GM23338 (cell line): ENCODE measurements around the gene MRPL2. TPM values are rescaled to one million over a fixed set of nuclear protein-coding genes. Genes with fewer than 3 reads are reported as not detected.

Source experiments
- ATAC-seq: fragments of 200-7000 bp; cut with Tn5 transposase; 3 replicates; pipeline ENCODE4 v1.9.1; 2020
- DNase-seq: peaks from one replicate; pipeline ENCODE4 v3.0.0-alpha.2; 2015; ENCODE audit warnings: low spot score
- H2AFZ ChIP-seq: fragments of 200-600 bp; sonication (generic); 2 replicates; pipeline ENCODE4 v1.8.0; 2016; ENCODE audit warnings: antibody characterized with exemption, mild to moderate bottlenecking, moderate library complexity
- H3F3A ChIP-seq: fragments of 200-600 bp; sonication (generic); replicated peaks from 2 replicates; pipeline ENCODE4 v1.8.0; 2017; ENCODE audit warnings: antibody characterized with exemption, mixed run types, low read depth
- H3K27ac ChIP-seq: fragments of 200-600 bp; sonication (generic); 2 replicates; pipeline ENCODE4 v1.6.1; 2016; ENCODE audit warnings: low read depth
- H3K27me3 ChIP-seq: fragments of 200-600 bp; sonication (generic); 2 replicates; pipeline ENCODE4 v1.8.0; 2016; ENCODE audit warnings: mild to moderate bottlenecking, mixed run types, moderate library complexity; ENCODE audit not compliant: insufficient read depth
- H3K36me3 ChIP-seq: fragments of 200-600 bp; sonication (generic); 2 replicates; pipeline ENCODE4 v1.8.0; 2016; ENCODE audit warnings: mild to moderate bottlenecking; ENCODE audit not compliant: insufficient read depth
- H3K4me1 ChIP-seq: fragments of 200-600 bp; sonication (generic); 2 replicates; pipeline ENCODE4 v1.8.0; 2016; ENCODE audit warnings: mild to moderate bottlenecking, moderate library complexity; ENCODE audit not compliant: insufficient read depth
- H3K4me2 ChIP-seq: fragments of 200-600 bp; sonication (generic); 2 replicates; pipeline ENCODE4 v1.7.1; 2017; ENCODE audit warnings: mixed run types
- H3K4me3 ChIP-seq: fragments of 200-600 bp; sonication (generic); 2 replicates; pipeline ENCODE4 v1.6.1; 2016; ENCODE audit warnings: mixed run types
- H3K79me2 ChIP-seq: fragments of 200-600 bp; sonication (generic); replicated peaks from 2 replicates; pipeline ENCODE4 v1.8.0; 2017; ENCODE audit warnings: mild to moderate bottlenecking; ENCODE audit not compliant: insufficient read depth
- H3K9me2 ChIP-seq: fragments of 200-600 bp; sonication (generic); 2 replicates; pipeline ENCODE4 v1.8.0; 2017; ENCODE audit not compliant: insufficient read depth
- H4K20me1 ChIP-seq: fragments of 200-600 bp; sonication (generic); replicated peaks from 2 replicates; pipeline ENCODE4 v1.8.0; 2017; ENCODE audit warnings: mild to moderate bottlenecking; ENCODE audit not compliant: insufficient read depth
- H3K27ac Mint-ChIP-seq: 2 replicates; pipeline ENCODE4 v1.8.0; 2020; ENCODE audit warnings: inconsistent platforms, mild to moderate bottlenecking, moderate library complexity, mixed read lengths
- H3K27me3 Mint-ChIP-seq: 3 replicates; pipeline ENCODE4 v1.8.0; 2022; ENCODE audit warnings: low read depth, mild to moderate bottlenecking, moderate library complexity, mixed read lengths, inconsistent platforms; ENCODE audit not compliant: insufficient read depth, poor library complexity
- H3K36me3 Mint-ChIP-seq: 3 replicates; pipeline ENCODE4 v1.8.0; 2021; ENCODE audit warnings: low read depth, mild to moderate bottlenecking, inconsistent platforms, moderate library complexity, mixed read lengths
- H3K4me1 Mint-ChIP-seq: 3 replicates; pipeline ENCODE4 v1.8.0; 2020; ENCODE audit warnings: mild to moderate bottlenecking, inconsistent platforms, mixed read lengths
- H3K4me3 Mint-ChIP-seq: 3 replicates; pipeline ENCODE4 v1.8.0; 2021; ENCODE audit warnings: moderate library complexity, mild to moderate bottlenecking, inconsistent platforms, mixed read lengths
- H3K9me3 Mint-ChIP-seq: 3 replicates; pipeline ENCODE4 v1.8.0; 2020; ENCODE audit warnings: moderate library complexity, mild to moderate bottlenecking, inconsistent platforms, mixed read lengths
- CREB1 ChIP-seq: fragments of 250-450 bp; sonication (Bioruptor Pico); IDR thresholded peaks from 2 replicates; pipeline ENCODE4 v1.5.0; 2020; ENCODE audit warnings: low read depth, mild to moderate bottlenecking, moderate library complexity
- ETS1 ChIP-seq: IDR thresholded peaks from 2 replicates; pipeline ENCODE4 v1.6.1; 2016; ENCODE audit warnings: antibody characterized with exemption
- EZH2 ChIP-seq: fragments of 200-600 bp; sonication (generic); IDR thresholded peaks from one replicate; pipeline ENCODE4 v1.8.0; 2017; ENCODE audit warnings: antibody characterized with exemption, mild to moderate bottlenecking, low read depth; ENCODE audit not compliant: unreplicated experiment
- EZH2phosphoT487 ChIP-seq: fragments of 200-600 bp; sonication (generic); IDR thresholded peaks from one replicate; pipeline ENCODE4 v1.8.1; 2018; ENCODE audit warnings: antibody characterized with exemption; ENCODE audit not compliant: unreplicated experiment
- NANOG ChIP-seq: IDR thresholded peaks from 2 replicates; pipeline ENCODE4 v1.6.1; 2016; ENCODE audit warnings: antibody characterized with exemption, borderline replicate concordance
- POLR2AphosphoS5 ChIP-seq: IDR thresholded peaks from 2 replicates; pipeline ENCODE4 v1.6.1; 2016; ENCODE audit warnings: antibody characterized with exemption, low read depth
- REST ChIP-seq: IDR thresholded peaks from one replicate; pipeline ENCODE4 v1.6.1; 2018; ENCODE audit warnings: antibody characterized with exemption; ENCODE audit not compliant: unreplicated experiment
- STAT1 ChIP-seq: IDR thresholded peaks from one replicate; pipeline ENCODE4 v1.6.1; 2016; ENCODE audit warnings: antibody characterized with exemption; ENCODE audit not compliant: unreplicated experiment
- ZNF331 ChIP-seq: fragments of 250-450 bp; sonication (Bioruptor Pico); IDR thresholded peaks from 2 replicates; pipeline ENCODE4 v1.5.0; 2020; ENCODE audit warnings: low read depth, mild to moderate bottlenecking, moderate library complexity
- long read RNA-seq: library from polyadenylated mRNA; unstranded; transcript quantifications from one replicate; pipeline ENCODE4 v2.0.0, GENCODE V29; 2020; ENCODE audit not compliant: unreplicated experiment
- polyA plus RNA-seq: library from polyadenylated mRNA; unstranded; fragments of >200 nt; fragmentation: Nextera tagmentation; extraction: Ambion mirVana; gene quantifications from 2 replicates; pipeline ENCODE4 v1.2.1, GENCODE V29; 2016
- total RNA-seq: library from RNA; depleted of rRNA; stranded (reverse); fragments of >200 nt; shearing (Covaris generic); gene quantifications from 2 replicates; pipeline ENCODE4 v1.2.3, GENCODE V29; 2014; rRNA removed

Gene MRPL2
- 32.3 and 40.4 TPM in 2 replicates for total RNA-seq
- polyA plus RNA-seq = 127 and 128 TPM in 2 replicates
- long read RNA-seq, transcript MRPL2-202 (7 exons, 1,588 nt) = major isoform, 24 of 34 reads
- long read RNA-seq, partial matches to known transcripts = 1 of 34 reads
- long read RNA-seq, other reads (novel, unspliced or antisense) = 6 of 34 reads

GRCh38 chr6:43059168-43060033 lies at the start of gene MRPL2, which contains the start of gene KLC4:
Gene MRPL2 (minus strand): TSS chr6:43059434. CDS start chr6:43059381, 53 bp downstream.
Gene KLC4 (plus strand): TSS chr6:43059631. CDS start chr6:43061336, 1,705 bp downstream.
- Histone ChIP-seq H3K27me3 (no peaks in the 10 kb centered on the region), H3F3A (peaks cover 12% of the 10 kb centered on the region), H3K4me2 (peak within 1 kb of the TSS; percentile 100), H3K27ac (peak within 1 kb of the TSS; percentile 94), H2AFZ (peak within 1 kb of the TSS; percentile 86), H3K79me2 (peaks cover 28% of the 10 kb centered on the region), H3K9me2 (no peaks in the 10 kb centered on the region), H3K4me3 (peak within 1 kb of the TSS; percentile 100), H4K20me1 (no peaks in the 10 kb centered on the region), H3K36me3 (peaks cover 5% of the 10 kb centered on the region; the same call in 1 of the 2 replicates), H3K4me1 (peaks cover 9% of the 10 kb centered on the region)
- Mint-ChIP-seq H3K4me1 (peaks cover 30% of the 10 kb centered on the region), H3K27me3 (peaks cover 14% of the 10 kb centered on the region), H3K9me3 (no peaks in the 10 kb centered on the region; the same call in 1 of the 3 replicates), H3K4me3 (peak within 1 kb of the TSS; percentile 97), H3K36me3 (peaks cover 22% of the 10 kb centered on the region), H3K27ac (peak within 1 kb of the TSS; percentile 99)
- ATAC-seq (peak; percentile 89), DNase-seq (peak; percentile 100)
- TF ChIP-seq POLR2AphosphoS5 (peak; percentile 85), CREB1 (CRISPR knock-in tag) (peak; percentile 99), ETS1 (peak; percentile 75; the same call in 1 of the 2 replicates), ZNF331 (CRISPR knock-in tag) (no peak), EZH2 (no peak)

GRCh38 chr6:43107344-43108062 lies 48.3 kb upstream of the MRPL2 start:
- DNase-seq (no peak), ATAC-seq (no peak)
- Histone ChIP-seq H3K9me2 (no peaks in the 10 kb centered on the region), H3K27me3 (no peaks in the 10 kb centered on the region), H3K4me2 (no peak overlapping the region), H3K4me1 (peaks cover 31% of the 10 kb centered on the region), H4K20me1 (peaks cover 7% of the 10 kb centered on the region; the same call in 1 of the 2 replicates), H2AFZ (no peak overlapping the region), H3K79me2 (peaks cover 85% of the 10 kb centered on the region), H3K4me3 (no peak overlapping the region), H3F3A (0 out of 2 replicates have a peak, but pooled peaks cover 4% of the 10 kb centered on the region), H3K27ac (no peak overlapping the region), H3K36me3 (no peaks in the 10 kb centered on the region)
- Mint-ChIP-seq H3K9me3 (no peaks in the 10 kb centered on the region), H3K27ac (peak overlapping the region; percentile 63; the same call in 1 of the 2 replicates), H3K4me1 (peaks cover 24% of the 10 kb centered on the region), H3K36me3 (peaks cover 7% of the 10 kb centered on the region; the same call in 2 of the 3 replicates), H3K4me3 (no peak overlapping the region), H3K27me3 (peaks cover 7% of the 10 kb centered on the region)
- TF ChIP-seq ETS1 (no peak), CREB1 (CRISPR knock-in tag) (no peak), STAT1 (no peak), NANOG (no peak), POLR2AphosphoS5 (no peak), REST (no peak), EZH2phosphoT487 (no peak)
